Spleen (tissue), 7 donors: ENCODE results near the gene RUNDC3A.

Experiments used
- POLR2A ChIP-seq, 3 donors: fragments of 450-650 bp; IDR thresholded peaks; one replicate each; pipeline ENCODE4 v1.5.1; 2017; ENCODE audit warnings: antibody characterized with exemption in 3 of 3, mild to moderate bottlenecking in 1 of 3
- TF ChIP-seq, protein P1 (sequence below), 11 experiments: fragments of 200-600 bp in 7 of 11; fragments of 450-650 bp in 4 of 11; sonication (generic) in 4 of 11; IDR thresholded peaks in 8 of 11; conservative IDR thresholded peaks in 3 of 11; 1 replicate in 7 of 11; 2 replicates in 4 of 11; pipeline versions ENCODE4 v1.4.0 to v1.8.0; 2016 to 2021; ENCODE audit warnings: antibody characterized with exemption in 11 of 11, inconsistent platforms in 4 of 11, mild to moderate bottlenecking in 1 of 11
- donor health status: DM: no; HTN: no; CAD: no; lungs with moderate emphysema.
- donor health status: DM: no; HTN: no; CAD: no.
- donor health status: DM: no; HTN: no; CAD: no.

DNA sequence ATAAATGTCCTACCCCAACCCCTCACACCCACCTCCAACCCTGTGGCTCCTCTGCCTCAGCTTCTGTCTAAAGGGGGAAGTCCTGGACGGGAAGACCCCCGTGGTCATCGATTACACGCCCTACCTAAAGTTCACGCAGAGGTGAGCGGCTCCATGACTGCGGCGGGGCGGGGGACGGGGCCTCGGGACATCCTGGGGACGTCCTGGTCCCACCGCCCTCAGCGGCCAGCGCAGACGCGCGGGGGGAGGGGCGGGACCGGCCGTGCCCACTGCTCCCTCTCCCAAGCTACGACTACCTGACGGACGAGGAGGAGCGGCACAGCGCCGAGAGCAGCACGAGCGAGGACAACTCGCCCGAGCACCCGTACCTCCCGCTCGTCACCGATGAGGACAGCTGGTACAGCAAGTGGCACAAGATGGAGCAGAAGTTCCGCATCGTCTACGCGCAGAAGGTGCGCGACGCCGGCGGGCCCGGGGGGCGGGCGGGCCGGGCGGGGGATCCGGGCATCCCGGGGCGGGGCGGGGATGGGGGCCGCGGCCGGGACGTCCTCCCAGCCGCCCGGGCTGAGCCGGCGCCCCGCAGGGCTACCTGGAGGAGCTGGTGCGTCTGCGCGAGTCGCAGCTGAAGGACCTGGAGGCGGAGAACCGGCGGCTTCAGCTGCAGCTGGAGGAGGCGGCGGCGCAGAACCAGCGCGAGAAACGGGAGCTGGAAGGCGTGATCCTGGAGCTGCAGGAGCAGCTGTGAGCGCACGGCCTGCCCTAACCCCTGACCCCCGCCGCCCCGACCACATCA, 6.7 kb downstream of the RUNDC3A start:
- TF ChIP-seq, protein P1, sequence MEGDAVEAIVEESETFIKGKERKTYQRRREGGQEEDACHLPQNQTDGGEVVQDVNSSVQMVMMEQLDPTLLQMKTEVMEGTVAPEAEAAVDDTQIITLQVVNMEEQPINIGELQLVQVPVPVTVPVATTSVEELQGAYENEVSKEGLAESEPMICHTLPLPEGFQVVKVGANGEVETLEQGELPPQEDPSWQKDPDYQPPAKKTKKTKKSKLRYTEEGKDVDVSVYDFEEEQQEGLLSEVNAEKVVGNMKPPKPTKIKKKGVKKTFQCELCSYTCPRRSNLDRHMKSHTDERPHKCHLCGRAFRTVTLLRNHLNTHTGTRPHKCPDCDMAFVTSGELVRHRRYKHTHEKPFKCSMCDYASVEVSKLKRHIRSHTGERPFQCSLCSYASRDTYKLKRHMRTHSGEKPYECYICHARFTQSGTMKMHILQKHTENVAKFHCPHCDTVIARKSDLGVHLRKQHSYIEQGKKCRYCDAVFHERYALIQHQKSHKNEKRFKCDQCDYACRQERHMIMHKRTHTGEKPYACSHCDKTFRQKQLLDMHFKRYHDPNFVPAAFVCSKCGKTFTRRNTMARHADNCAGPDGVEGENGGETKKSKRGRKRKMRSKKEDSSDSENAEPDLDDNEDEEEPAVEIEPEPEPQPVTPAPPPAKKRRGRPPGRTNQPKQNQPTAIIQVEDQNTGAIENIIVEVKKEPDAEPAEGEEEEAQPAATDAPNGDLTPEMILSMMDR (IDR thresholded peaks at IDR 0.05 in 8 of 11, conservative IDR thresholded peaks at IDR 0.05 in 3 of 11), result no peak
- TF ChIP-seq POLR2A (IDR thresholded peaks at IDR 0.05), result no peak
